Stimulated activated CD8-positive, alpha-beta memory T cell treated with anti-CD3 and anti-CD28 coated beads, Interleukin-15, amount 100 ng/mL, for 4 hours (primary cell): ENCODE results near the gene ROBO4.

ENCODE experiments used
- DNase-seq, 2 donors: peaks; one replicate each; pipeline ENCODE4 v3.0.0-alpha.2; 2020; ENCODE audit warnings: low read depth in 2 of 2

The ROBO4 gene

GRCh38 chr11:124874571-124875255, 23.0 kb downstream of the ROBO4 start:
- DNase-seq, result no peak

DNA sequence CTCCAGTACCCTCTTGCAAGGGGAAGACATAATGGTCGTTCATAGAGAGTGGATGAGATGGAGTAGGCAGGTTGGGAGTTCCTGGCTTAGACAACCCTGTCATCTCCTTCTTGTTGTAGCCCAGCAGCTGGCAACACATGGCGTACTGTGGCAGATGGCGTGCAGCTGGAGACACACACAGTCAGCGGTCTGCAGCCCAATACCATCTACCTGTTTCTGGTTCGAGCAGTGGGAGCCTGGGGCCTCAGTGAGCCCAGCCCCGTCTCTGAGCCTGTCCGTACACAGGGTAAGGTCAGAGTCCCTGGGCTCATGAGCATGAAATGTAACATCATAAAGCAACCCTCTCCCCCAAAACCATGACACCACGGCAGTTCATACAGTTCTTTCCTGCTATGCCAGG, 23.7 kb downstream of the ROBO4 start:
- no peak for DNase-seq

- DNase-seq, result no peak
Observed at GRCh38 chr11:124872741-124873140, 24.9 kb downstream of the ROBO4 start.

DNA sequence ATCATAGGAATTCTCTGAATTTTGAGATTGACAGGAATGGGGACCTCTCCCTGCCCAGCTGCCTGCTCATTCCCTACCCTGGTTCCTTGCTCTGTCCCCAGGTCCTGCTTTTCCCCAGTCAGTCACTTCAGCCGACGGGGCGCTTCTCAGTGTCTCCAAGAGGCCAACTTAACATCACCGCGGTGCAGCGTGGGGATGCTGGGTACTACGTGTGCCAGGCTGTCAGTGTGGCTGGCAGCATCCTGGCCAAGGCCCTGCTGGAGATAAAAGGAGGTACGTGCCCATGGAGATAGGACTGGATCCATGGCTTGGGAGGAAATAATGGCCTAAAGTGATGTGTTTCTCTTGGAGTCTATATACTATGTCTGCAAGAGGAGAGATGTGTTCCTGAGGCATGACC, 25.4 kb downstream of the ROBO4 start:
- DNase-seq, result no peak

GRCh38 chr11:124870430-124870829, 27.2 kb downstream of the ROBO4 start:
- DNase-seq, result no peak

- no peak for DNase-seq
Observed at GRCh38 chr11:124869856-124870387, 27.7 kb downstream of the ROBO4 start.

- no peak for DNase-seq
Observed at GRCh38 chr11:124869331-124869730, 28.3 kb downstream of the ROBO4 start.

DNA sequence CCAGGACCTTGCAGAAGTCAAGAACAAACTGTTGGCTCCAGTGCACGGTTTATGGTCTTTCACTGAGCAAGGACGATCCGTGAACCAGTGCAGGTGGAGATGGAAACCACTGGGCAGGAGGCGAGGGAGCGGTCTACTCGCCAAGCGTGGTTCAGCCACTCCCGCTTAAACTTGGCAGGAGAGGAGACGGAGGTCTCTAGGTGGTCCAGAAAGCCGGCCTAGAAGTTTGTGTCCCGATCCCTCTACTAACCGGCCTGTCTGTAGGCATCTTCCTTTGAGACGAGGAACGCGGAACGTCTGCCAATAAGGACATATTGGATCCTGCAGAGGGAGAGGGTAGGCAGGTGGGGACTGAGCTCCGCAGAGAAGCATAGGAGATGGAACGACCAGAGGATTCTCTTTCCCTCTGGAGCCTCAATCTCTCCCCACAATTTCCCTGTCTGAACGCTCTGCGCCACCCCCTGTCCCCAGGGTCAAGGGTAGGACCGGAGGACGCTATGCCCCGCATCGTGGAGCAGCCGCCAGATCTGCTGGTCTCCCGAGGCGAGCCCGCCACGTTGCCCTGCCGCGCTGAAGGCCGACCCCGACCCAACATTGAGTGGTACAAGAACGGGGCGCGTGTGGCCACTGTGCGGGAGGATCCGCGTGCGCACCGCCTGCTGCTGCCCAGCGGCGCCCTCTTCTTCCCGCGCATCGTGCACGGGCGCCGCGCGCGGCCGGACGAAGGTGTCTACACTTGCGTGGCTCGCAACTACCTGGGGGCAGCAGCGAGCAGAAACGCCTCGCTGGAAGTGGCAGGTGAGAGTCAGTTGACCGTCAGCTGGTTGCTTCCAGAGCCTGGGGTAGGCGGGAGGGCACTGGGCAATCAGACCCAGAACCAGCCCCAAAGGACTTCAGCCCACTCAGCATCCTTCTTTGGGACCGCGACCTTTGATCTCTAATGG, 29.1 kb downstream of the ROBO4 start:
- DNase-seq, result no peak

- no peak for DNase-seq
Observed at GRCh38 chr11:124867700-124868099, 30.0 kb downstream of the ROBO4 start.

- DNase-seq, result peak in 1 of 2 donors; percentile 13
Observed at GRCh38 chr11:124865902-124866851, 31.5 kb downstream of the ROBO4 start.

DNA sequence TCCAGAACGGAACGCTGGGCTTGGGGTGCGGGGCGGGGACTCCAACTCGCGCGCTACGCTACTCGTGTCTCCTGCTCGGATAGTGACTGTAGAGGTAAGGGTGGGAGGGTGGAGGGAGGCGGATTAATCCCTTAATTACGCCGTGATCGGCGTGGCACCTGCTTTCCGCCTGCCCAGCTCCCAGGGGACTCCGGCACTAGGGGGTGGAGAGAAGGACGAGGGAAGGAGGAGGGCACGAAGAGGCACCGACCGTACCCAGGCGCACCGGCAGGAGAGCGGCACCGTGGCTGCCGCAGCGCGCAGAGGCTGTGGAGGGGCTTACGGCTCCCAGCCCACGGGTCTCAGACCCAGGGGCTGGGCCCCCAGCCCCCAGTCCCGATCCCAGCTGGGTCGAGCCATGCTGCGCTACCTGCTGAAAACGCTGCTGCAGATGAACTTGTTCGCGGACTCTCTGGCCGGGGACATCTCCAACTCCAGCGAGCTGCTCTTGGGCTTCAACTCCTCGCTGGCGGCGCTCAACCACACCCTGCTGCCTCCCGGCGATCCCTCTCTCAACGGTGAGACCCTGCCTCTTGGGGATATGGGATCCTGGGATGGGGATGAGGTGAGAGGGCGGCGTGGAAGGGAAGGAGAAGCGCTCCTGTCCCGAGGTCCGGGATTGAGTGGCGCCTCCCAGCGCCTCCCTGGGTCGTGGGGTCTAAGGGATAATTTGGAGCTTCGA, 32.3 kb downstream of the ROBO4 start, which contains the start of gene ROBO3:
TSS of gene ROBO3 (plus strand) at position 252 of the 721 bp plus-strand sequence. CDS start at position 398, 146 bp downstream.
- no peak for DNase-seq

GRCh38 chr11:124864892-124865180, 32.8 kb downstream of the ROBO4 start:
- DNase-seq, result no peak

- no peak for DNase-seq
Observed at GRCh38 chr11:124864176-124864891, 33.3 kb downstream of the ROBO4 start.

- no peak for DNase-seq
Observed at GRCh38 chr11:124863826-124864165, 33.9 kb downstream of the ROBO4 start.

DNA sequence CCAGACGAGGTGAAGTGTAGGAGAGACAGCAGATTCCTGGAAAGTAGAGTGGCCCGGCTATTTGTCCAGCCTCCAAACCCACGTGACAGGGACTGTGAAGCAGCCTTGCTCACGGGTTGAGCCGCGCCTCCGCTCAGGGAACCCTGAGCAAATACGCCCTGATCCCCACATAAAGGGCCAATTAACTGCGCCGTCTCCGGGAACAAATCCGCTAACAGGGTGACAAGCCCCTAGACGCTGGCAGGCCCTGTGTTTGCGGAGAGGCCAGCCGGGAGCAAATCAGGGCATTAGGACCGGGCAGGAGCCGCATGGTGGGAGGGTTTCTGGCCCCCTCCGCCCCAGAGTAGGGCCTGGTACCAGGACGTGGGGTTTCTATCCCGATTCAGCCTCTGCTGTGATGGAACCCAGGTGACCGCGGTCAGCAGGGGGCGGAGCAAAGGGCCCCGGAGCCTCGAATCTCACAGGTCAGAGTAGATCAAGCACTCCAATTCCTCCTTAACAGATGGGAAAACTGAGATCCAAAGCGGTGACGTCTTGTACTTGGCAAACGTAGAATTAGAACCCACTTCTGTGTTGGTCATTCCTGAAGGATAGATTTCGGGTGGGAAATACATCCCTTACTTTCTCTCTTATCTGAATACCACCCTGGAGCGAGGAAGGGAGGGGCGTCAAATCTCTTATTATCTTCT, 34.4 kb downstream of the ROBO4 start:
- DNase-seq, result no peak

DNA sequence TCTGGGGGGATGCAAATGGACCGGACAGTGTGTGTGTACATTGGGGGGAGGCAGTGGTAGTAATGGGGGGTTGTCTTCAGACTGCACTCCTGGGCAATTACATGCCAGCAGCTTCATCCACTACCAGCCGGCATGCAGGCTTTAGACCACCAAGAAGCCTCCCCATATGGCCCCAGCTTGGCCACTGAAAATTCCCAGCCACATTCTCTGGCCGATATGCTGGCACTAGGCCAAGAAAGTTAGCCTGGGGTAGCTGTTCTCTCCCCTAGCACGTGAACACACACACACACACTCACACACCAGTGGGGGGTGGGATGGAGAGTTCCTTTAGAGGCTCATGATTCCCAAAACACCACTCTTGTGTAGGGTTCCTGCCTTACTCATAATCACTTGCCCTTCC, 36.0 kb downstream of the ROBO4 start:
- no peak for DNase-seq

DNA sequence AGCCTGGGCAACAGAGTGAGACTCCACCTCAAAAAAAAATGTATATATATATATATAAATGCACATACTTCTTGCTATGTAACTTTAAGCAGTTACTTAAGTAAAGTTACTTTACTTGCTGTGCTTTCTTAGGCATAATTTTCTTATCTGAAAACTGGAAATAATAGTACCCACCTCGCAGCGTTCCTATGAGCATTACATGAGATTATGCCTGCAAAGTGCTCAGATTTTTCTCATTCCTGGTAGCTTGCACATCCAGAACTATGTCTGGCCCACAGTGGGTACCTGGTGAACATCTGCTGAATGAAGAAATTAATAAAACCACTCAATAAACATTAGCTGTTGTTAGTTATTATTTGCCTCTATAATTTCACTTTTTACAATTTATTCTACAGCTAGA, 38.5 kb downstream of the ROBO4 start:
- DNase-seq, result no peak

DNA sequence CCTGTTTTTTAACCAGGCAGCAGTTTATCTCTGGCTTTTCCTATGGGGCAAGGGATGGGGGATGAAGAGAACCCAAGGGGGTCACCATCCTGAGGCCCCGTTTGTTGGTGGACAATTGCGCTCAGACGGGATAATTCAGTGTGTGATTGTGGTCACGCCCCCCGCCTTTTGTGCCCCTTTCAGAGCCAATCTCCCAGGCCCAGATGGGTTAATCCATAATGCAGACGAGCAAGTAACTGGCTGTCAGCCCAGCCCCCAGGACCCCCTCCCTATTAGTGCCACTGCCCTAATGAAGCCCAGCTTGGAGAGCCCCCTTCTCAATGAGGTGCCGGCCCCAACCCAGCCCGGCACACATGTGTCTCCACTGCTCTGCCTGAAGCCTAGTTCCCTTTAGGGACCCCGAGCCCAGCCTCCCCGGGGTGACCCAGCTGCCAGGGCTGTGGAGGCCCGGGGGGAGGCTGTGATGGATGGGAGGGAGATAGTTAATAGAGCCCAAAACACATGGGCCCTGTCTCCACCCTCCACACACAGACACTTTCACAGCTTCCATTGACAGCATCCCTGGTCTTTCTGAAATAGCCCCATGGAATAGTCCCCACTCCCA, 51.5 kb downstream of the ROBO4 start:
- DNase-seq, result no peak

- DNase-seq, result no peak
Observed at GRCh38 chr11:124844664-124845079, 53.0 kb downstream of the ROBO4 start.

GRCh38 chr11:124843616-124843910, 54.1 kb downstream of the ROBO4 start:
- DNase-seq, result no peak
